ENCODE measurements around the gene SPDYE16. TPM values are rescaled to one million over a fixed set of nuclear protein-coding genes. Genes with fewer than 3 reads are reported as not detected.
"Not testable (repeated sequence)": the region's sequence is repeated elsewhere in the genome, so short reads cannot be mapped to it uniquely, and the experiment has no call there.

SPDYE16 gene
- total RNA-seq: 0.25 and 0.59 TPM in 2 replicates

- intact Hi-C loops (cut with micrococcal nuclease): not testable (repeated sequence)
Measured at GRCh38 chr7:76543197-76543596, at the start of gene SPDYE16. SPDYE16 (minus strand) TSS chr7:76543297; CDS start chr7:76541459, 1,838 bp downstream.

DNA sequence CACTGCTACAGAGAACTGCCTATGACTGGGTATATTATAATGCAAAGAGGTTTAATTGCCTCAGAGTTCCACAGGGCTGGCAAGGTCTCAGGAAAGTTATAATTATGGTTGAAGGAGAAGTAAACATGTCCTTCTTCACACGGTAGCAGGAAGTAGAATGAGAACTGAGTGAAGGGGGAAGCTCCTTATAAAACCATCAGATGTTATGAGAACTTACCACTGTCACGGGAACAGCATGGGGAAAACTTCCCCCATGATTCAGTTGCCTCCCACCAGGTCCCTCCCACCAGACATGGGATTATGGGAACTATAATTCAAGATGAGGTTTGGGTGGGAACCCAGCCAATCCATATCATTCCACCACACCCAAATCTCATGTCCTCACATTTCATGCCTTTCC lies 49.6 kb upstream of the SPDYE16 start:
- intact Hi-C loops (cut with micrococcal nuclease): not testable (repeated sequence)

DNA sequence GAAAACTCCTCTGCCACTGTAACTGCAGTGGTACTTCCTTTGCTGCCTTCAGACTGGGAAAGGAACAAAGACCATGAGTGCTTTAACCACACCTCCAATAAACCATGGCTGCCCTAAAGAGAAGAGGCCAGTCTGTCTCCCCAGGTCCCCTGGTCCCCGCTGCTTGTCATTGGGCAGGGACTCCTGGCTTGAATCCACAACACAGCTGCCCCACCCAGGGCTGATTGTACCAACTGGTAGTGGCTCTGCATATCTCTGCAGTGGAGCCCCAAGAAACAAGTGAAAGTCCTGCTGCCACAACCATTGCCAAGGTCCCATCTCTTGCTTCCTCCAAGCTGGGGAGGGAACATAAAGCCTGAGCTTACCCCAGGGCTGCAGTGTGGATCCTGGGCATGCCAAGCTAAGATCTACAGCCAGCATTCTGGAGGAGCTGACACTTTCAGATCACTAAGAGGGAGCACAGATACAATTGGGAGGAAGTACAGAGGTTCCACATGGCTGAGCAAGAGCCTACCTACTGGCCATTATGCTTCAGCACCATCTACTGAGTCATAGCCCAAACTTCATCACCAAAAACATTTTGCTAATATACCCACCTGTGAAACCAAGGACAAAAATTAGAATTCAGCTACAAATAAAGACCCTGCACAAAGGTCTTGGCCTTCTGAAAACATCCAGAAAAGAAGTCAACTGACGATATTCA lies 48.7 kb upstream of the SPDYE16 start:
- intact Hi-C loops (cut with micrococcal nuclease): not testable (repeated sequence)

GRCh38 chr7:76591033-76591432 lies 47.9 kb upstream of the SPDYE16 start:
- intact Hi-C loops (cut with micrococcal nuclease): not testable (repeated sequence)

DNA sequence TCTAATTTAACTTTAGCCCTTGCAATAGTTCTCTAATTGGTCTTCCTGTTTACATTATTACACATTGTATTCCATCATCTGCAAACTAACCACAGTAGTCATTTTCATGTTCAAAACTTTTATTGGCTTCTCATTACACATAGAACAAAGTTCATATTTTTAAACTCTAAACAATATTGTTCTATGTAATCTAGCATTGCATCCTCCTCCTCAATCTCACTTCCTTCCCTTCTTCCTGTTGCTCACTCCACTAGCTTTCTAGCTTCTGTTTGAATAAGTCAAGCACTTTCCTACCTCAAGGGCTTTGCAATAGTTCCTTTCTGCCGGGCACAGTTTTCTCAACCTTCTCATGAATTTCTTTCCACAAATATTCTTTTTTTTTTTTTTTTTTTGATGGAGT lies 45.5 kb upstream of the SPDYE16 start:
- intact Hi-C loops (cut with micrococcal nuclease): not testable (repeated sequence)

DNA sequence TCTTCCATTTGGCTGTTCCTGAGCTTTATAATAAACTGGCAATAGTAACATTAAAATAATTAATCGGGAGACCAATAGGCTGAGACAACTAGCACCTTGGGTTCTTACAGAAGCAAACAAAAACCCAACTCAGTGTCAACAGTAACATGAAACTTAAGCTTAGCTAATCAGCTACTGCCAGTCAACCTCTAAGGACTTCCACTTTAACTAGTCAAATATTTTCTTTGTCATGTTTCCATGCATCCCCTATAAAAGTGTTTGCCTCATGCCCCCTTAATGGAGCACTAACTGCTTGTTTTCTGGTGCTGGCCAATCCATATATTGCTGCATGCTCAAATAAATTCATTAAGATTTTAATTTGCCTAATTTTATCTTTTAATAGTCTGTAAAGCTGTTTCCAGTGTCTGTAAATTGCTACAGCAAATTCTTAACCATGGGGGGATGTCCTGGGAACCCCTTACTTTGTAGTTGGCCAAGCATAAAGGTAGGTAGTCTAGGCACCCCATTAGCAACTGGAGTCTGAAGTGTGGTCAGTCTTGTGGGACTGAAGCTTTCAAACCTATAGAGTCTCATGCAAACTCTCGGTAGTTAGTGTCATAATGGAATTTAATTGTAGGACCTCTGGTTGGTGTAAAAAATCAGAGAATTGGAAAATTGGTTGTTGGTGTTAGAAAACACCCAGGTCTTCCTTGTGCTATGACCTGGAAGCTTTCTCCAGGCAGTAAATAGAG lies 43.7 kb upstream of the SPDYE16 start:
- intact Hi-C loops (cut with micrococcal nuclease): not testable (repeated sequence)

DNA sequence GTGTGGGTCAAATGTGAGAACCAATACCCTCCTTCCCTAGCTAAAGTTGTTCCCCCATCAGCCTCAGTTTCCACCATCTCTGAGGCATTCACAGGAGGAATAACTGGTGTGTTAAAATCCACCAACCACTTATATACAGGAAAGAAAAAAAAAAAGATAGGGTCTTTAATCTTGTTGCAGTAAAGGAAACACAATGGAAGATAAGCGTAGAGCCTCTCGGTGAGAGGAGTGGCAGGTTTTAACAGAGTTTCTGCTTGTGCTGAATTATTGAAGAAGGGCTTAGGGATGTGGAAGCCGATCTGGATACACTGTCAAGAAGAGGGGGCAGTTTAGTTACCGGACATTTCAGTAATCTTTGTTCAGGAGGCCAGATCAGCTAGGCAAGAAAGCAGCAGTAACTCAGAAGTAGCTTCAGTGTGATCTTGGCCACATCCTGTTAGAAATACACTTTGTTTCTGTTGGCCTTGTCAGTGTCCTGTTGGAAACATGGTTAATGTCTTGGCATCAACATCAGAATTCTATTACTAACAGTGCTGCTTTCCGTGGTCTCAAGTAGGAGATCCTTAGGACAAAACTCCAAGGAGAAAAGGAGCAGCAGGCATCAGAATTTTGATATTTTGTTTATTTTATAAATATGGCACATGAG lies 40.7 kb upstream of the SPDYE16 start:
- intact Hi-C loops (cut with micrococcal nuclease): not testable (repeated sequence)

- intact Hi-C loops (cut with micrococcal nuclease): not testable (repeated sequence)
Measured at GRCh38 chr7:76582848-76583631, 39.9 kb upstream of the SPDYE16 start.

DNA sequence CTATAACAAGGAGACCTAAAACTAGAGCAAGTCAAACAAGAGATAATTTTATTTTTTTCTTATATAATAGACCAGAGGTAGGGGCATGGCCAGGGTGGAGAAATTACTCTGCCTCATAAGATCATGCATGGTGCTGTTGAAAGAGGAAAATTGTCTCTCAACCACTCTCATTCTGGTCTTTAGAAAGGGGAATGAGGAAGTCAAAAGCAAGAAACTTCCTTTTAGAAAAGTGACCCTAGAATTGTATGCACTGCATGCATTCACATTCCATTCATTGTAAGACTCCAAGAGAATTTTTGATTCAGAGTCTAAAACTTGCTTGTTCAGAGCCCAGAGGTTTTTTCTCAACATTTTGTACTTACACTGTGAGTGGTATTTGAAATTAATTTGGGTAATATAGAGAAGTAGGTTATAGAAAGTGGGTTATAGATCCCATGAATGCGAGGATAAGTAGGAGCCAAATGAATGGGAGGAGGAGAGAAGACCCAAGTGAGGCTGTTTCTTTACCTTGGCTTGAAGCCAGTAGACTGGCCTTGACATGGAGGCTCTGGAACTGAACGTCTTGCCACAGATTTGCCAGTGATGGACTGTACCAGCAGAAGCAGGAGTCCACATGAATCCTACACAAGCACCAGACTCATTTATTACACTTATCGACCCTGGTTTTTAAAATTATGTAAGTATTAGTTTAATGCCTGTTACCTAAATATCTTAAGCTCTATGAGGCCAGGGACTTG lies 33.0 kb upstream of the SPDYE16 start:
- intact Hi-C loops (cut with micrococcal nuclease): not testable (repeated sequence)

DNA sequence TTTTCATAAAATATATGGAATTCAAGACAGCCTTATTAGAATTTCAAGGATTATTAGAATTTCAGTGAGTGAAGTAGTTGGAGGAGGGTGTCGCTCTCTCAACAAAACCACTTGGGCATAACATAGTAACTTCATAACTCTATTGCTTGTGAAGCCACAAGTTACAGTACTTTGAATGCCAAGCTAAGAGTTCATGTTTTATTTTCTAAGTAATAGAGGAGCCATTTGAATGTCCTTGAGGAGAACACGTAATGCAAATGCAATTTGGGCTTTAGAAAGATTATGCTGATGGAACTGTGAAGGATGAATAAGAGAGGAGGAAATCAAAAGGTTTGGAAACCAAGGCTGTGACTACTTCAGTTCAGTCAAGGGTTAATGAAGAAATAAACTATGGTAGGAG lies 32.3 kb upstream of the SPDYE16 start:
- intact Hi-C loops (cut with micrococcal nuclease): not testable (repeated sequence)

DNA sequence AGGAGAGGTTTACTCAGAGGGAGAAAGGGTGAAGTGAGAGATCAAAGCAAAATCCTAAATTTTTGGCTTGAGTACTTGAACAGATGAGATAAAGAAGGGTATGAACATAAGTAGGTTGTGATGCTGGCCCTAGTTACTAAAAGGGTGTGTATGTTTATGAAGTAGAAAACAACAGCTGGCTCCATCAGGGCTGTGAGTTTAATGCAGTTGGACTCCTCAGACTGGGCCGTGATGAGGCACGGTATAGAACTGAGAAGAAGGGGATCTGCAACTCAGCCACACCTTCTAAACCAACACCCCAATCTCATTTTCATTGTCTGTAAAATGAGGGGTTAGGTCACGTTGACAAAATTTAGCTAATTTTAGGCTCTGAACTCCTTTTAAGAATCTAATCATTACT lies 29.2 kb upstream of the SPDYE16 start:
- intact Hi-C loops (cut with micrococcal nuclease): not testable (repeated sequence)

GRCh38 chr7:76570324-76570775 lies 27.3 kb upstream of the SPDYE16 start:
- intact Hi-C loops (cut with micrococcal nuclease): not testable (repeated sequence)

DNA sequence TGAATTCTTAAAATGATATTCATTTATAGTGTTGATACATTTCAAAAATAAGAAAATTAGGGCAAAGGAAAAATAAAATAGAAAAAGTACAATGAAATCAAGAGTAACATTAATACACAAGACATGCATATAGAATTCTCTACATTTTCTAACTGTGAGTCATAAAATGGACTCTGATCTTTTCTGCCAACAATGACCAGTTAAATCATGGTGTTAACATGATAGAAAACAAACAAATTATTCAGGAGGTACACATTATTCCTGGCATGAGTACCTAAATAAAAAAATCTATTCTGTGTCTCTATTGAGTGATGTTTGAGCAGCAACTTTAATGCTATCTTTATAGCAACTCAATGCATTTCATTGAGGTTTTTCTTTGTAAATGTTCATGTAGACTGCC lies 25.6 kb upstream of the SPDYE16 start:
- intact Hi-C loops (cut with micrococcal nuclease): not testable (repeated sequence)

DNA sequence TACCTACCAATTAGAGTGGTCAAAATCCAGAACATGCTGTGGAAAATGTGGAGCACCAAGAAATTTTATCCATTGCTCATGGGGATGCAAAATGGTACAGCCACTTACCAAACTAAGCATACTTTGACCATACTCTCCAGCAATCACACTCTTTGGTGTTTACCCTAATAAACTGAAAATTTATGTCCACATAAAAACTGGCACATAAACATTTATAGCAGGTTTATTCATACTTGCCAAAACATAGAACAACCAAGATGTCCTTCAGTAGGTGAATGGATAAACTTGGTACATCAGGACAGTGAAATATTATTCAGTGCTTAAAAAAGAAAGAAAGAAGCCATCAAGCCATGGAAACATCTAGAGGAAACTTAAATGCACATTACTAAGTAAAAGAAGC lies 24.7 kb upstream of the SPDYE16 start:
- intact Hi-C loops (cut with micrococcal nuclease): not testable (repeated sequence)

GRCh38 chr7:76567311-76567710 lies 24.2 kb upstream of the SPDYE16 start:
- intact Hi-C loops (cut with micrococcal nuclease): not testable (repeated sequence)

GRCh38 chr7:76565001-76565400 lies 21.9 kb upstream of the SPDYE16 start:
- intact Hi-C loops (cut with micrococcal nuclease): not testable (repeated sequence)

DNA sequence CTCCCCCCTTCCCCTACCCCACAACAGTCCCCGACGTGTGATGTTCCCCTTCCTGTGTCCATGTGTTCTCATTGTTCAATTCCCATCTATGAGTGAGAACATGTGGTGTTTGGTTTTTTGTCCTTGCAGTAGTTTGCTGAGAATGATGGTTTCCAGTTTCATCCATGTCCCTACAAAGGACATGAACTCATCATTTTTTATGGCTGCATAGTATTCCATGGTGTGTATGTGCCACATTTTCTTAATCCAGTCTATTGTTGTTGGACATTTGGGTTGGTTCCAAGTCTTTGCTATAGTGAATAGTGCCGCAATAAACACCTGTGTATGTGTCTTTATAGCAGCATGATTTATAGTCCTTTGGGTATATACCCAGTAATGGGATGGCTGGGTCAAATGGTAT lies 18.2 kb upstream of the SPDYE16 start:
- intact Hi-C loops (cut with micrococcal nuclease): not testable (repeated sequence)

GRCh38 chr7:76560157-76560556 lies 17.1 kb upstream of the SPDYE16 start:
- intact Hi-C loops (cut with micrococcal nuclease): not testable (repeated sequence)

- intact Hi-C loops (cut with micrococcal nuclease): not testable (repeated sequence)
Measured at GRCh38 chr7:76559685-76560084, 16.6 kb upstream of the SPDYE16 start.

GRCh38 chr7:76551992-76552391 lies 8.9 kb upstream of the SPDYE16 start:
- intact Hi-C loops (cut with micrococcal nuclease): not testable (repeated sequence)

GRCh38 chr7:76549855-76550248 lies 6.8 kb upstream of the SPDYE16 start:
- intact Hi-C loops (cut with micrococcal nuclease): not testable (repeated sequence)

Data from T-helper 2 cell treated with Interferon-gamma antibody and Interleukin-4, amounts not matched to agents 100 ng/mL and 5 ng/mL, for 36 hours (primary cell).